ENCODE measurements around the gene GFI1B. TPM values are rescaled to one million over a fixed set of nuclear protein-coding genes. Genes with fewer than 3 reads are reported as not detected.

Gene GFI1B
- total RNA-seq, 4 donors from 2014 or later: not detected

- TF ChIP-seq CTCF (IDR thresholded peaks at IDR 0.05 in 4 of 5, conservative IDR thresholded peaks at IDR 0.05 in 1 of 5) (no peak), POLR2A (IDR thresholded peaks at IDR 0.05) (no peak)
- peaks cover 6 to 10% of the 10 kb centered on the region in 2 donors for H3K4me1 ChIP-seq
- H3K27ac ChIP-seq: no peak overlapping the region
- H3K36me3 ChIP-seq: no peaks in the 10 kb centered on the region
- H3K27me3 ChIP-seq: no peaks in the 10 kb centered on the region
- DNase-seq: no peak
- intact Hi-C loops (cut with DNase I; ENCODE audit: low total_unique reads): no loop called here
- H3K9me3 ChIP-seq: no peaks in the 10 kb centered on the region
- in situ Hi-C loops (cut with MboI; ENCODE audit: low sequenced_read_pairs in 4 of 4): no loop called here
- H3K4me3 ChIP-seq: no peak overlapping the region
- no peak for ATAC-seq
Measured at GRCh38 chr9:132948482-132949050, 29.9 kb upstream of the GFI1B start.

GRCh38 chr9:132949709-132950108 is 28.8 kb upstream of the GFI1B start:
- Histone ChIP-seq H3K4me1 (peaks cover 5 to 6% of the 10 kb centered on the region in 2 donors), H3K9me3 (peaks cover 0 to 2% (median 0%) of the 10 kb centered on the region in 3 donors), H3K4me3 (no peak overlapping the region), H3K27ac (no peak overlapping the region), H3K27me3 (no peaks in the 10 kb centered on the region), H3K36me3 (no peaks in the 10 kb centered on the region)
- TF ChIP-seq POLR2A (IDR thresholded peaks at IDR 0.05): no peak
- TF ChIP-seq CTCF (IDR thresholded peaks at IDR 0.05 in 4 of 5, conservative IDR thresholded peaks at IDR 0.05 in 1 of 5): no peak
- DNase-seq (no peak), ATAC-seq (no peak)
- intact Hi-C loops (cut with DNase I; ENCODE audit: low total_unique reads): no loop called here
- in situ Hi-C loops (cut with MboI; ENCODE audit: low sequenced_read_pairs in 4 of 4): no loop called here

- peaks cover 0 to 10% (median 0%) of the 10 kb centered on the region in 3 donors for H3K9me3 ChIP-seq
- no peaks in the 10 kb centered on the region for H3K36me3 ChIP-seq
- H3K27me3 ChIP-seq: no peaks in the 10 kb centered on the region
- TF ChIP-seq POLR2A (IDR thresholded peaks at IDR 0.05): no peak
- TF ChIP-seq CTCF (IDR thresholded peaks at IDR 0.05 in 4 of 5, conservative IDR thresholded peaks at IDR 0.05 in 1 of 5): no peak
- ATAC-seq: no peak
- no peaks in the 10 kb centered on the region for H3K4me1 ChIP-seq
- DNase-seq: no peak
- intact Hi-C loops (cut with DNase I; ENCODE audit: low total_unique reads): no loop called here
- H3K27ac ChIP-seq: no peak overlapping the region
- in situ Hi-C loops (cut with MboI; ENCODE audit: low sequenced_read_pairs in 4 of 4): no loop called here
- no peak overlapping the region for H3K4me3 ChIP-seq
Measured at GRCh38 chr9:132955123-132955522, 23.4 kb upstream of the GFI1B start.

GRCh38 chr9:132955768-132956167 is 22.7 kb upstream of the GFI1B start:
- Histone ChIP-seq H3K4me3 (no peak overlapping the region), H3K27ac (no peak overlapping the region), H3K9me3 (peaks cover 0 to 10% (median 0%) of the 10 kb centered on the region in 3 donors), H3K36me3 (no peaks in the 10 kb centered on the region), H3K27me3 (no peaks in the 10 kb centered on the region), H3K4me1 (no peaks in the 10 kb centered on the region)
- no peak for ATAC-seq
- intact Hi-C loops (cut with DNase I; ENCODE audit: low total_unique reads) (no loop called here), in situ Hi-C loops (cut with MboI; ENCODE audit: low sequenced_read_pairs in 4 of 4) (no loop called here)
- TF ChIP-seq CTCF (IDR thresholded peaks at IDR 0.05 in 4 of 5, conservative IDR thresholded peaks at IDR 0.05 in 1 of 5) (no peak), POLR2A (IDR thresholded peaks at IDR 0.05) (no peak)
- no peak for DNase-seq

- DNase-seq: no peak
- in situ Hi-C loops (cut with MboI; ENCODE audit: low sequenced_read_pairs in 4 of 4) (no loop called here), intact Hi-C loops (cut with DNase I; ENCODE audit: low total_unique reads) (no loop called here)
- Histone ChIP-seq H3K4me1 (no peaks in the 10 kb centered on the region), H3K27ac (no peak overlapping the region), H3K9me3 (peaks cover 0 to 10% (median 0%) of the 10 kb centered on the region in 3 donors), H3K27me3 (no peaks in the 10 kb centered on the region), H3K36me3 (no peaks in the 10 kb centered on the region), H3K4me3 (no peak overlapping the region)
- no peak for ATAC-seq
- TF ChIP-seq CTCF (IDR thresholded peaks at IDR 0.05 in 4 of 5, conservative IDR thresholded peaks at IDR 0.05 in 1 of 5) (no peak), POLR2A (IDR thresholded peaks at IDR 0.05) (no peak)
Measured at GRCh38 chr9:132957805-132958204, 20.7 kb upstream of the GFI1B start.
